HG03097 (cell line): Measurements from ENCODE around the gene ENOX1.

Experiments
- ATAC-seq: cut with Tn5 transposase; IDR thresholded peaks from one replicate; pipeline ENCODE4 v1.9.1; 2021; ENCODE audit not compliant: unreplicated experiment, low FRiP score

ENOX1 gene

DNA sequence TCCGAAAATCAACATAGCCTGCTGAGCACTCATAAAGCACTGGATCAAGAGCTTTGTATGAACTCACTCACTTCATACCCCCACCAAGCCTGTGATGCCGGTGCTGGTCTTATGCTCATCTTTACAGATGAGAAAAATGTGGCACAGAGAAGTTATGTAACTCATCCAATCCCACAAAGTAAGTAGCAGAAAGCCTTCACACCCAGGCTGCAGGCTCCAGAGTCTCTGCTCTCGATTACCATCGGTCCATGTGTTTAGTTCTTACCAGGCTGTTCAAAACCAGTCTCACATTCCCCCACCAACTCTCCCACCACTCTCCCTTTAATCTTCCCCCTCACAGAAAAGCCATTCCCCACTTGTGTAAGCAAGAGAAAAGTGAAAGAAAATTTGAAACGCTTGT is 487.4 kb downstream of the ENOX1 start:
- no peak for ATAC-seq

DNA sequence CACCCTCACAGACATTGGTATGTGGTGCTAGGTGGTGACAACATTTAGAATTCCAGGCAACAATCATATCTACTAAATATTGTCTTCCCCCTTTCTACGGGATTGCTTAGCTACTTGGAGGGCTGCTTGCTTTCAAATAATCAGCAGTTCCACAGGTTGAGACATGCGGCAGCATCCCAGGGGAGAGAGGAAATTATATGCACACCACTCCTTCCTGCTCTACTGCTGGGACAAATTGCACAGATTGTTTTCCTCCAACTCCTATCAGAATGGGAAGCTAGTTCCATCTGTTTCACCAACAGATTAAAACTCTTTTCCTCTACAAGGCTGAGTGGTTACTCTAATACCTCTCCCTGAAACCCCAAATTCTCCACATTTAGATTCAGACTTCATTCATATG is 488.0 kb downstream of the ENOX1 start:
- no peak for ATAC-seq

DNA sequence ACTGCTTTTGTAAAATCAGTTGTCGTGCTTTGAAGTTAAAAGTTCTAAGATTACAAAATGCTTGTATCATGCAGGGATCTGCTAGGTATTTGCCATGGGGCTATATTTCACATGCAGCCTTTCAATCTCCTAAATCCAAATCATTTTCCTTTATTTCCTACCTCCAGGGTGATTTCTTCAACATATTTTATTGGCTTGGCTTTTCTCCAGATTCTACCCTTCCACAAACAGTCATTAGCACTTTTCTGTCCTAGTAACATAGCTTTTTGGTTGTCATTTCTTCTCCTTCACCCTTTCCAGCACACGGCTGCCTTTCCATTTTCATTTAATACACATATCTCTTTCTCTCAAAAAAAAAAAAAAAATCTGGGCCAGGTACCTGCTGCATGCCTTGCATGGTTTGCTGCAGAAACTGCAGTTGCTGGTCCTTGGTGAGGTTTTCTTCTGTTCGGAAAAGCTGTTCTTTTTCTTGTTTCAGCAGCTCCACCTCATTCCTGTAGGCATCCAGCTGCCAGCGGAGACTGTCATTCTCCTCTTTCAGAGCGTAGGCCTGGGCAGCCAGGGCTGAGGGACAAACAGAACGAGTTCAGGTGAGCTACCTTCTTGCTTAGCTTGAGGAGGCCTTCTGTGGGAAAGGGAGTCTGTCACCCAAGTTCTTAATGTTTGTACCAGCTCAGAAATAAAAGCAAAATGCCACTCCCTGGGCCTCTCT is 488.6 kb downstream of the ENOX1 start:
- no peak for ATAC-seq

DNA sequence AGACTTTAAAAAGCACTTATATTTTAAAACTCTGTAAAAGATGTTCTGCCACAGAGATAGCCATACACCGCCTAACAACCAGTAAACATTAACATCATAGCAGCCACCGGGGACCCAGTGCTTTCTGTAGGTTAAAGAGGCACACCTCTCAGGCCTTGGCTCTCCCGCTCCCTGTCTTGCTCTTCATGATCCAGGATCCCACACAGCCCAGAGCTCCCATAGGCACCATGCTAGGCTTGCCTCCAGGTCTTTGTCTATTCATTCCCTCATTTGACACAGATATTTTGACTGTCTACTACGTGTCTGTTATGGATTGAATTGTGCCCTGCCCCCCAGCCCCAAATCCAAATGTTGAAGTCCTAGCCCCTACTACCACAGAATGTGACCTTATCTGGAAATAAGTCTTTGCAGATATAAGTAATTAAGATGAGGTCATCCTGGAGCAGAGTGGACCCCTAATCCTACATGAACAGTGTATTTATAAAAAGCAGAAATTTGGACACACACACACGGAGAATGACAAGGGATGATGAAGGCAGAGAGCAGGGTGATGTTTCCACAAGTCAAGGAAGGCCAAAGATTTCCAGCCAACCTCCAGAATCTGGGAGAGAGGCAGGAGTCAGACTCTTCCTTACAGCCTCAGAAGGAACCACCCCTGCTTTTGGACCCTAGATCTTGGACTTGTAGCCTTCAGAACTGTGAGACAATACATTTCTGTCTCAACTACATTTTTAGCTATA is 490.8 kb downstream of the ENOX1 start:
- ATAC-seq: no peak

DNA sequence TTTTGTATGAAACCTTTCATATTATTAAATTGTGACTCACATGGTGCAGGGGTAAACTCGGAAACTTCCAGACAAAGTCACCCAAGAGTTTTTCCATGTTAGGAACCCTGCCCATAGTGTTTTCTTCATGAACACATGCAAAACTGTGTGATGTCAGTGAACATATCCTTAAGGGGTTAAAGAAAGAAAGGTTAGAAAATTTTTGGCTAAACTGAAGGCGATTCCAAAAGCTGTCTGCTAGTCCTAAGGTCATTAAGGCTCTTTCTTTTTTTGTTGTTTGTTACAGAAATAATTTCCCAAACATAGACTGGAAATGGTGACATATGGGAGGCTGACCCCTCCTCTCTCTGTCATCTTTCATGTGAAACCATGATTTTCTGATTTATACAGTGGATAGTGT is 491.5 kb downstream of the ENOX1 start:
- ATAC-seq: no peak

DNA sequence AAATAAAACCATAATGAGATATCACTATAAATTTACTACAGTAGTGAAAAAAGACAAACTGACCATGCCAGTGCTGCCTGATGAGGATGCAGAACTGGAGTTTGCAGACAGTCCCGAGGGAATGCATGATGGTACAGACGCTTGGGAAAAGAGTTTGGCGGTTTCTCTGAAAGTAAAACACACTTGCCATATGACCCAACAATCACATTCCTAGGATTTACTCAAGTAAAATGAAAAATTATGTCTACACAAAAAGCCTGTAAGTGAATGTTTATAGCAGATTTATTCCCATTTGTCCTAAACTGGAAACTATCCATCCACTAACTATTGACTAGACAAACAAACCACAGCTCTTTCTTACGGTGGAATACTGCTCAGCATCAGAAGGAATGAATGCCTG is 492.4 kb downstream of the ENOX1 start:
- ATAC-seq: no peak

DNA sequence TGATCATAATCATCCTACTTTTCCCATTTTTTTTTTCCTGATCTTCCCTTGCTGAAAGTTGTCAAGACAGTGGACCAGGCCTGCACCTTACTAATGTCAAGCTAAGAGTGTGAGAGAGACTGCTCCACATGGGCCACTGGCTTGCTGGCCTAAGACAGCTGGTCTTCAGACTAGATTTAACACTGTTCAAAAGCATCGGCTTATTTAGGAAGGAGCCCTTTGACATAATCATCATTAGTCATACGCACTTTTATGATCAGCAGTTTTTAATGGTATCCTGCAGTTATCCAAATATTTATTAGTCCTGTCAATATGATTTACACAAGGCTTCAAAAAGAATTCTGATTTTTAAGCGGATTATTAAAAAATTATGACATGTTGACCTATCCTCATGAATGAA is 492.8 kb downstream of the ENOX1 start:
- no peak for ATAC-seq

DNA sequence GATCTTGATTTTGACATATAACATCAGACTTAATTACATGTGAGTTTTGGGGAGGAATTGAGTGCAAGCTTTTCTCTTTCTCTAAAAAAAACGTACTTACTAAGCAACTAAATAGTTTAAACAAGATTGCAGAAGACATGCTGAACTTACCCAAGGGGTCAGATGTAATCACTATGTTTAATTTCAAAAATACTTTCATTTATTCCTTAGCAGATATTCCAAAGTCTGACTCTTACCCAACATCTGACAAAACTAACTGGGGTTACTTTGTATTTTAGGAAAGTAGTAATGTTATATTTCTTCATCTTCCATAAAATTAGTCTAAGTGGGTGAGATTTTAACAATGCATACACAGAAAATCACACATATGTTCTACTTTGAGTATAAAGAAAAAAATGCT is 493.2 kb downstream of the ENOX1 start:
- no peak for ATAC-seq

DNA sequence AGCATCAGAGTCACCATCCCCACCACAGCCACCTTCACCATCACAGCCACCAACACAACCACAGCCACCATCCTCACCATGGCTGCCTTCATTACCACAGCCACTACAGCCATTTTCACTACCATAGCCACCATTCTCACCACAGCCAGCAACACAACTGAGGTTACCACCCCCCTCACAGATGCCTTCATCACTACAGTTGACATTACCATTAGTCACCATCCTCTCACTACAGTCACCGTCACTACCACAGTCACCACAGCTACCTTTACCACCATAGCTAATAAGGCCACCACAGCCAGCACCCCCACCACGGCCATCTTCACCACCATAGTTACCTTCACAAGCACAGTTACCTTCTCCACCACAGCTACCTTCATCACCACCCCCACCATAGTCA is 493.8 kb downstream of the ENOX1 start:
- ATAC-seq: no peak

DNA sequence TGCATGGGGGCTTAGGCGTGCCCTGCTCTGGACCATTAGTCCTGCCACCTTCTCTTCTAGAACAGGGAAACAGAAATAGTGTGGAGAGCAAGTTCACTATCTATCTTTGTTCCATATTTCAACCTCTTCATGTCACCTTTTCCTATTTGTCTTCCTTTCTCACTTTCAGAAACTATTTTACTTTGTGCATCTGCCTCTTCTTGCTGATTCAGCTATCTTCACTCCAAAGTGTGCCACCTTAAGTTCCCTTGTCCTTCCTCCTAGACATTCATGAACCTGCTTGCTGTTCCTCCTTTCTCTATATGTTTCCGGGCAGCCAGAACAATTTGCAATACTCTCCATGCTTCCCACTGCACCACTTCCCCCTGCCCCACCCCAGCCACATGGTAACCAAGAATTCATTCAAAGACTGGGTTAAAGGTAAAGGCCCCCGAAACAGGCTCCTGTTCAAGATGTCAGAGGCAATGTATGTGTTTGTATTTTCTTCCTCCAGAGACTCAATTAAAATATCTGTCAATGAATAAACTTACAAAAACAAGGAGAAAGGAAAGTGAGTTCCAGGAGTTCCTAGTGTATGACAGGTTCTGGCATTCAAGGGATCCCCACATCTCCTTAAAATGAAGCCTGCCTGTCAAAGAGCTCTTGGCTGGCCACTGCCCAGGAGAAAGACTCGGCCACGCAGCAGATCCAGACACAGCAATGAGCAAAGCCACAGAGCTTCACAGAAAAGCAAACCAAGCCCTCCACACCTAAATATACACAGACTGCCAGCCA is 495.3 kb downstream of the ENOX1 start:
- no peak for ATAC-seq

DNA sequence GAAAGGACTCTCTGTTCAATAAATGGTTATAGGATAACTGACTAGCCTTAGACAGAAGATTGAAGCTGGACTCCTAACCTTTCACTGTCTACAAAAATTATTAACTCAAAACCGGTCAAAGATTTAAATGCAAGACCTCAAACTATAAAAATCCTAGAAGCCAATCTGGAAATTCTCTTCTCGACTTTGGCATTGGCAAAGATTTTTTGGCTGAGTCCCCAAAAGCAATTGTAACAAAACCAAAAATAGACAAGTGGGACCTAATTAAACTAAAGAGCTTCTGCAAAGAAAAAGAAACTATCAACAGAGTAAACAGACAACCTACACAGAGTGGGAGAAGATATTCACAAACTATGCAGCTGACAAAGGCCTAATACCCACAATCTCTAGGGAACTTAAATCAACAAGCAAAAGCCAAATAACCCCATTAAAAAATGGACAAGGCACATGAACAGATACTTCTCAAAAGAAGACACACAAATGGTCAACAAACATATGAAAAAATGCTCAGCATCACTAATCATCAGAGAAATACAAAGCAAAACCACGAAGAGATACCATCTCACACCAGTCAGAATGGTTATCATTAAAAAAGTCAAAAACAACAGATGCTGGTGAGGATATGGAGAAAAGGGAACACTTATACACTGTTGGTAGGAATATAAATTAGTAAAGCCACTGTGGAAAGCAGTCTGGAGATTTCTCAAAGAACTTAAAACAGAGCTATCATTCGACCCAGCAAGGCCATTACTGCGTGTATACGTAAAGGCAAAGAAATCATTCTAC is 497.1 kb downstream of the ENOX1 start:
- ATAC-seq: no peak

DNA sequence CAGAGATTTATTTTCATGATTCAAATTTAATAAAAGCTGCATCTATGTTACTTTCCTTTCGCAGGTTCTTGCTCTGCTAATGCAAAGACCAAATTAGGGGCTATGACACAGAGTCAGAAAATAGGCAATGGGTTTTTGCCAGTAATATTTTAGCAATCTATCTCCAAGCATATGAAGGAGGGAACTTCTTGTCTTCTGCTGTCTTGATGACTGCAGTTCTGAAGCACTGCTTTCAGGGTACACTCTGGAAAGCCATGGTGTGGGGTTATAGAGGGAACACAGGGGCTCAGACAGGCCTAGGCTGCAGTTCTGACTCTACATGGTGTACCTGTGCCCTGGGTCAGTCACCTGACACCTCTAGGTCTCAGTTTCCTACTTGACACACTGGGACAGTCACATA is 500.0 kb downstream of the ENOX1 start:
- no peak for ATAC-seq

DNA sequence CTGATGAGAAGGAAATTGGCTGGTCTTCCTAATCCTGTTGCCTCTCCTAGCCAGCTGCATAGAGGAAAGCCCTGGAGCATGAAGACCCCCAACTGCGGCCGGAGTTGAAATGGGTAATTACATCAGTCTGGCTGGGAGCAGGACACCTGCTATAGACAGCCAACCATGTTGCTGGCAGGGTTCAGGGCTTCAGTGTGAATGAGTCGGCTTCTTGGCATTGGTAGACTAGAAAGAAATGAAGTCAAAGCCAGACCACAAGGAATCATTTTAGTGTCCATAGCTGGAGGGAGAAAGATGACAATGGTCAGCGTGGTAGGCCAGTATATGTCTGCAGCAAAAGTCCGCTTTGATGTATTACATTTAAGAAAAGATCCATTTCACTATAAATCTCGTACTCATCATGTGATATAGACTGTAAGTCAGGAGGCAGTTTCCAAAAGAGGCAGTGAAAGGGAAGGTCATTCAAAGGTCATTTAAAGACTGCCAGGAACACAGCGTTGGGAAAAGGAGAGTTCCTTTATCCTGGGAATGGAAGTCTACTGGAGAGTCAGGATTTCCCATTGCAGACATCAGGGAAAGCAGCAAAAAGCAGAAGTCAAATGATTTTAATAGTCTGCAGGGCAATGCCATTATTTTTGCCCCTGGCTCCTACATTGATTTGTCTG is 500.7 kb downstream of the ENOX1 start:
- no peak for ATAC-seq

DNA sequence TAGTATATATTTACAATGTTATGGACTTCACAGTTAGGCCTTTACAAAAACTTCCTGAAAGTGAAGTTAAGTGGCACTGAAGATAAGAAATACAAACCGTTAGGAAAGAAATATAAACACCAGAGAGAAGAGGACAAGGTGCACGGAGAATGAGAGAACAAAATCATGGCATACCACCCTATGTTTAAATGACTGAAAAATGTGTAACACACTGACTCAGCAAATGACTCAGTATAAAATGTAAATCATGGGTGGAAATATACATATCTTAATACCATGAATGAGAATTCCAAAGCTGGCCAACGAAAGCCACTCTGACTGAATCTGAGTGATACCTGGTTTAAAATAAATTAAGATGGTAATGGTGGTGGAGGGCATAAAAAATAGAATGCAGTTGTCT is 502.6 kb downstream of the ENOX1 start:
- no peak for ATAC-seq

DNA sequence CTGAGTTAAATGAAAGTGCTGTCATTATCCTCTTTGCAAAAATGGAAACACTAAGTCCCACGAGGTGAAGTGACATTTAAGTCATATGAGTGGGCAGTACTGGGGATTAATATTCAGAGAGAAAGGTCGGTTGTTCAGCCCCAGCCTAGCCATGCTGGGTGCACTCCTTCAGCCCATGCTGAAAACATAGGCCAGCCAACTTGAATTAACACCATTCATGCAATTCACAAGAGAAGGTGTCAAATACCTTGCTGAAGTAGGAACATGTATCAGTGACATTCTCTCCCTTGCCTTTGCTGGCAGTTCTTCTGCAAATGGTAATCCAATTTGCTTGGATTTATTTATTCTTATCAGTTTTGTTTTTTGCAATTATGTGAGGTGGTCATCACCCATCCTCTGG is 507.1 kb downstream of the ENOX1 start:
- ATAC-seq: no peak

DNA sequence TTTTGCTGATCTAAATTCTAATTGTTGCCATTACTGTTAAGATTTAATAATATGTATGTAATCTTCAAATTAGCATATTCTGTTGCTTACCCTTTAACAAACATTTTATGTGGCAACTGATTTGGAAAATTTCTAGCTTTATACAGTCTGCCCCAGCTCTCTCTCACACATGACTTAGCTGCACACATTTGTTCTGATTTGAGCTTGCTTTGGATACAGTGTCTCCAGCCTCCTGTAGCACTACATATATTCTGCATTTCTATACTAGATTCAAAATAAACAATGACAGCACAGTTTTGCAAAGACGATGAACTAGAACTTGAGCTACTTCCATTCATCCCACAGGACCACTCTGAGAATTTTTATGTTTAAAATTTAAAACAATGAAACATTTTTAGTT is 508.6 kb downstream of the ENOX1 start:
- ATAC-seq: no peak

DNA sequence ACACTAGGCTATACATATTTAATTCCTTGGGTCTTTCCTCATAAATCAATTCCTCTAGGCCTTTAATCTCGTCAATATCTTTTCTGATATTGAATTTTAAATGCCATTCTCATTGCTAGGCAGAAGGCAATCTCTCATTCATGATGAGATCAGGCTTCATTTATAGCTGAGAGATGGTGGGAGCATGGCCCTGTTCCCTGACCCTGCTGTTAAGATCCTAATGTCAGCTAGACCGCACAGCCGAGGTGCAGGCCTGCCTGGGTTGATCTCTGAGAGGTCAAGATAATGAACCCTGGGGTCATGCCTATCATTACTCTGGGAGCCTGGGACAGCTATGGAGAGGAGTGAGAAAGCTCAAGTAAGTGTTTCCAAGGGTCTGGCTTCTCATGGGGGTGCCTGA is 509.6 kb downstream of the ENOX1 start:
- no peak for ATAC-seq

DNA sequence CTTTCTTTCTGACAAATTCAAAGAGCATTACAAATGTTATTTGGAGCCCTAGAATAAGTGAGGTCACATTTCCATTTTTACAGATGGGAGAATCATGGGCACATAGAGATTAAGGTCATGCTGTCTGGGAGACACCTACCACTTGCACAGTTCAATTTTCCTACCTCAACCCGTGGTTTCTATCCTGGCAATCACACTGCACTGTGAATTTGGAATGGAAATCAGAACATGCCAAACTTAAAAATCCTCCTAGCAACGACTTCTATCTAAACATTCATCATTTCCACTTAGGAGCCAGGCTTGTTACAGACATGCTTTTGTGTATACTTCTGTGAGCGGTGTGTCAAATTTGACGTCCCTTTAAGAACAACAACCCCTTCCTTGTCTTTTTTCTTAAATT is 511.9 kb downstream of the ENOX1 start:
- ATAC-seq: no peak

DNA sequence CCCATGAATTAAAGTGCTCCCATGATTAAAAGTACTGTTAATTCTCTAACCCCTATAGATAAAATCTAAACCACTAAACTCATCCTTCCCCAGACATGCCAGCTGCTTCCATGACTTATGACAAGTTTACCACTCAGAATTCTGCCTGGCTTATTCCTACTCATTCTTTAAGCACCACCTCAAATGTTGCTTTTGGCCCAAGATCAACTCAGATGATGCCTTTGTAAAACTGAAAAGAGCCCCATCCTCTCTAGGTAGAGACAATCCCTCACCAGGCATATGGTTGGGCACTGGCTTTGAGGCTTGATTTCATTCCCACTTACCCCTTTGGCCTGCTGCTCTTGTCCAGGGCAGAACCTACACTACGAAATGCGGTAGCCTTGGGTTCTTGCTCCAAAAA is 513.4 kb downstream of the ENOX1 start:
- ATAC-seq: no peak

DNA sequence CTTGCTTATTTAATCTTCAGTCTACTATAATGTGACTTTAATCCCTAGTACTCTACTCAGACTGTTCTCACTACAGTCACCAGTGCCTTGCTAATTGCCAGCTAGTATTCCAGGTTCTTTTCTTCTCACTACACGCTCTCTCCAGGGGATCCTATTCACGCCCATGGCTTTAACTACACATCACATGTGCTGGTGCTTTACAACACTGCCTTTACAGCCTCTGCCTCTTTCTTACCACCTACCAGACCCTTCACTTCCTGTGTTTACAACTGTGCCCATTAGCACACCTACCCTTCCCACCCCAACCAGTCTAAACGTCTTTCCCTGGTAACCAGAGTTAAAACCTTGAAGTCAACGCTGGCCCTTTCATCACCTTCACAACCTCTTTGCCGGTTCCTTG is 513.9 kb downstream of the ENOX1 start:
- ATAC-seq: no peak
